ENCODE results near the gene GALNT2.

GALNT2 gene

DNA sequence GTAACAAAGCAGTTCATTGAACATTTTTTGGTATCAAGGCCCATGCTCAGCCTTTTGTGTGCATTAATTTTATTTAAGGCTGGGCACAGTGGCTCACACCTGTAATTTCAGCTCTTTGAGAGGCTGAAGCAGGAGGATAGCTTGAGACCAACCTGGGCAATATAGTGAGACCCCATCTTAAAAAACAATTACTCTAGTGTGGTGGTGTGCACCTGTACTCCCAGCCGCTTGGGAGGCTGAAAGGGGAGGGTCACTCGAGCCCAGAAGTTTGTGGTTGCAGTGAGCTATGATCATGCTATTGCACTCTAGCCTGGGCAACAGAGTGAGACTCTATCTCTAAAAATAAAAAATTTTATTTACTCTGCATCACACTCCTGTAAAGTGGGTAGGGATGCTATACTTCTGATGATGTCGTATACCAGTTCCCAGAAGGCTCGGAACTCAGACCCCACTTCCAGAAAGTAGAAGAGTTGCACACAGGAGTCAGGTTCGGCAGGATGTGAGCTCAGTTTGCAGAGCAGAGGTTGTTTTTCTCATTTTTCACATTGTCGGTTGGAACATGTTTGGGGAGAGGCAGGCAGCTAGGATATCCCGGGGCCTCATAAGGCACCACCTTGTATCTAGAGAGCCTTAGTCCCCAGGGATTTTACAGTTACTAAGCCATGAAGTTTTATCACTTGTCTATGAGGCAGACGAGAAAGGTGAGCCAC is 144.6 kb downstream of the GALNT2 start:
- H3K27ac ChIP-seq (replicated peaks), result no peak overlapping the region
- no peaks in the 10 kb centered on the region for H3K27me3 ChIP-seq (ENCODE audit: insufficient read depth, poor library complexity, severe bottlenecking)
- no peak overlapping the region for H3K4me3 ChIP-seq (replicated peaks; ENCODE audit: insufficient read depth, low read length)
- no peak for DNase-seq (ENCODE audit: low read depth in 1 of 2, low spot score in 1 of 2)
- TF ChIP-seq CTCF (IDR thresholded peaks at IDR 0.05; ENCODE audit: insufficient read depth, low read length) (no peak), SPI1 (IDR thresholded peaks at IDR 0.05; ENCODE audit: borderline replicate concordance, low read depth) (no peak), POLR2AphosphoS5 (IDR thresholded peaks at IDR 0.05; ENCODE audit: low read depth) (no peak), GABPA (IDR thresholded peaks at IDR 0.05; ENCODE audit: low read depth) (no peak)
- TF ChIP-seq, protein P1, sequence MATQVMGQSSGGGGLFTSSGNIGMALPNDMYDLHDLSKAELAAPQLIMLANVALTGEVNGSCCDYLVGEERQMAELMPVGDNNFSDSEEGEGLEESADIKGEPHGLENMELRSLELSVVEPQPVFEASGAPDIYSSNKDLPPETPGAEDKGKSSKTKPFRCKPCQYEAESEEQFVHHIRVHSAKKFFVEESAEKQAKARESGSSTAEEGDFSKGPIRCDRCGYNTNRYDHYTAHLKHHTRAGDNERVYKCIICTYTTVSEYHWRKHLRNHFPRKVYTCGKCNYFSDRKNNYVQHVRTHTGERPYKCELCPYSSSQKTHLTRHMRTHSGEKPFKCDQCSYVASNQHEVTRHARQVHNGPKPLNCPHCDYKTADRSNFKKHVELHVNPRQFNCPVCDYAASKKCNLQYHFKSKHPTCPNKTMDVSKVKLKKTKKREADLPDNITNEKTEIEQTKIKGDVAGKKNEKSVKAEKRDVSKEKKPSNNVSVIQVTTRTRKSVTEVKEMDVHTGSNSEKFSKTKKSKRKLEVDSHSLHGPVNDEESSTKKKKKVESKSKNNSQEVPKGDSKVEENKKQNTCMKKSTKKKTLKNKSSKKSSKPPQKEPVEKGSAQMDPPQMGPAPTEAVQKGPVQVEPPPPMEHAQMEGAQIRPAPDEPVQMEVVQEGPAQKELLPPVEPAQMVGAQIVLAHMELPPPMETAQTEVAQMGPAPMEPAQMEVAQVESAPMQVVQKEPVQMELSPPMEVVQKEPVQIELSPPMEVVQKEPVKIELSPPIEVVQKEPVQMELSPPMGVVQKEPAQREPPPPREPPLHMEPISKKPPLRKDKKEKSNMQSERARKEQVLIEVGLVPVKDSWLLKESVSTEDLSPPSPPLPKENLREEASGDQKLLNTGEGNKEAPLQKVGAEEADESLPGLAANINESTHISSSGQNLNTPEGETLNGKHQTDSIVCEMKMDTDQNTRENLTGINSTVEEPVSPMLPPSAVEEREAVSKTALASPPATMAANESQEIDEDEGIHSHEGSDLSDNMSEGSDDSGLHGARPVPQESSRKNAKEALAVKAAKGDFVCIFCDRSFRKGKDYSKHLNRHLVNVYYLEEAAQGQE (IDR thresholded peaks at IDR 0.05; ENCODE audit: insufficient replicate concordance, low read depth), result no peak

DNA sequence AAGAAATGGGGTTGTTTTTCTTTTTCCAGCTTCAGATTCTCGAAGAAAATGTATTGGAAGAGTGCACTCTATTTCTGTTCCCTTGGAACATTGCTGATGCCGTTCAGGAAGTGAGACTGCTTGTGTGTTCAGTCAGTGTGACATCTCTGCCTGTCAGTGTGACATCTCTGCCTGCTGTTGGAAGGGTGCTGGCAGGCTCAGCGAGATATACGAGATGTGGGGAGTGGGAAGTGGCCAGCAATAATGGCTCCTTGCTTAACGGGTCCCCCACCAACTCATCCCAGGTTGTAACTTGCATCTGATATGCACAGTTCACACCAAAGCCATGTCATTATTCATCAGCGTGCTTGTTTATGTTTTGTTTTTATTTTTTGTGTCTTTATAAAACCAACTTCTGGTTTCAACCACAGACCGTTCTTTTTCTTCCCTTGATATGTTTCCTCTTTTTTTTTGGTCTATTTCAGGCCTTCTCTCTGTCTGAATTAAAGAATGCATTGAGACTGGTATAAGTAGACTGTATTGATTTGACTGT is 145.4 kb downstream of the GALNT2 start:
- peak in 1 of 2 experiments; percentile 24 for DNase-seq (ENCODE audit: low read depth in 1 of 2, low spot score in 1 of 2)
- TF ChIP-seq CTCF (IDR thresholded peaks at IDR 0.05; ENCODE audit: insufficient read depth, low read length) (no peak), POLR2AphosphoS5 (IDR thresholded peaks at IDR 0.05; ENCODE audit: low read depth) (no peak), SPI1 (IDR thresholded peaks at IDR 0.05; ENCODE audit: borderline replicate concordance, low read depth) (no peak), GABPA (IDR thresholded peaks at IDR 0.05; ENCODE audit: low read depth) (no peak)
- TF ChIP-seq, protein P1 (IDR thresholded peaks at IDR 0.05; ENCODE audit: insufficient replicate concordance, low read depth), result no peak
- Histone ChIP-seq H3K4me3 (replicated peaks; ENCODE audit: insufficient read depth, low read length) (peak overlapping the region; percentile 2; the same call in 1 of the 2 replicates), H3K27ac (replicated peaks) (peak overlapping the region; percentile 39; the same call in 1 of the 2 replicates), H3K27me3 (ENCODE audit: insufficient read depth, poor library complexity, severe bottlenecking) (no peaks in the 10 kb centered on the region)

- no peaks in the 10 kb centered on the region for H3K27me3 ChIP-seq (ENCODE audit: insufficient read depth, poor library complexity, severe bottlenecking)
- TF ChIP-seq SPI1 (IDR thresholded peaks at IDR 0.05; ENCODE audit: borderline replicate concordance, low read depth) (no peak), POLR2AphosphoS5 (IDR thresholded peaks at IDR 0.05; ENCODE audit: low read depth) (no peak), CTCF (IDR thresholded peaks at IDR 0.05; ENCODE audit: insufficient read depth, low read length) (no peak), GABPA (IDR thresholded peaks at IDR 0.05; ENCODE audit: low read depth) (no peak)
- TF ChIP-seq, protein P1 (IDR thresholded peaks at IDR 0.05; ENCODE audit: insufficient replicate concordance, low read depth), result no peak
- H3K4me3 ChIP-seq (replicated peaks; ENCODE audit: insufficient read depth, low read length), result no peak overlapping the region
- no peak for DNase-seq (ENCODE audit: low read depth in 1 of 2, low spot score in 1 of 2)
- H3K27ac ChIP-seq (replicated peaks), result no peak overlapping the region
Measured at GRCh38 chr1:230215031-230215430, 148.0 kb downstream of the GALNT2 start.
